ENCODE measurements around the gene EIF4G1. TPM values are rescaled to one million over a fixed set of nuclear protein-coding genes. Genes with fewer than 3 reads are reported as not detected.

The EIF4G1 gene
- total and polyA plus RNA-seq, 2 of the 8 experiments (the other 6 are each of a cell fraction or from before 2014, with no cell fraction given): 318 to 473 TPM

DNA sequence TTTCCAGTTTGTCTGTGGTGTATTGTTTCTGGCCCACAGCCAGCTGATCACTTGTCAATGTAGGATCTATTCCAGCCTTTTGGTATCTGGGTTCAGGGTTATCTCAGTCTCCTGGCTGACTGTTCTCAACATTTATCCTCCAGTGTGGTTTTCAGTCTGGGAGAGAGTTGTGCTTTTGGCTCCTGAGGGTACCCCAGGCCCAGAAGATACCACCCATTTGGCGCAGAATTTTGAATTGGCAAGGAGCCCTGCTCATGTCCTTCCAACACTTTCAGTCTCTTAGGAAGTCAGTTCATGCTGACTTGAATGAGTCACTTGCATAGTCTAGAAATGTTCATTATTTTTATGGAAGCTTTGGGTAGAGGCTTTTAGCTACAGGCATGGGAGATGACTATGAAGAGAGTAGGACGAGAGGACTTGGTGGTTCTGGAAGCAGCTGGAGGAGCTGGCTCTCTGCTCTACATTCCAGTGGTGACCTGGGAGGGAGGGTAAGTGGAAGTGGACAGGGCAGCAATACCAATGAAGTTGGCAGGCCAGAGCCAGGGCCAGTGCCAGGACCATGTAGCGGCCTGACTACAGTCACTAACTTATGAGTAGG, 54.3 kb downstream of the EIF4G1 start:
- Histone ChIP-seq H3K18ac (ENCODE audit: extremely low read depth, low read length) (no peak overlapping the region), H2AK5ac (ENCODE audit: low read depth, low read length) (no peak overlapping the region), H2BK15ac (ENCODE audit: low read length) (no peak overlapping the region), H3K9me3 (ENCODE audit: insufficient read depth in 2 of 2, low read depth in 1 of 2, low read length in 1 of 2) (no peaks in the 10 kb centered on the region), H4K8ac (ENCODE audit: extremely low read depth, insufficient read depth, low read length) (no peak overlapping the region), H2AFZ (ENCODE audit: low read length) (no peak overlapping the region), H3K9ac (replicated peaks in 1 of 4; ENCODE audit: extremely low read depth in 1 of 4, low read depth in 3 of 4, low read length in 3 of 4) (no peak overlapping the region), H3K36me3 (ENCODE audit: control insufficient read depth in 2 of 4, insufficient read depth in 4 of 4, low read length in 3 of 4) (peaks cover 6 to 32% (median 28%) of the 10 kb centered on the region in 4 experiments; a peak in 7 of 8 replicates), H3K4me2 (ENCODE audit: insufficient read depth in 1 of 2, low read depth in 2 of 2, low read length in 2 of 2) (no peak overlapping the region), H2BK120ac (replicated peaks; ENCODE audit: low read depth, low read length) (no peak overlapping the region), H3K4me3 (ENCODE audit: extremely low read depth in 1 of 4, insufficient read depth in 2 of 4, low read depth in 3 of 4, low read length in 4 of 4) (no peak overlapping the region), H2BK12ac (ENCODE audit: low read depth, low read length) (no peak overlapping the region), H3K14ac (ENCODE audit: insufficient read length) (no peak overlapping the region), H3K79me2 (ENCODE audit: control insufficient read depth in 1 of 2, insufficient read depth in 2 of 2, low read length in 2 of 2) (peaks cover 0 to 12% of the 10 kb centered on the region in 2 experiments; a peak in 2 of 4 replicates), H2BK20ac (ENCODE audit: low read length) (no peak overlapping the region), H4K91ac (replicated peaks; ENCODE audit: insufficient read length, low read length) (no peak overlapping the region), H2BK5ac (ENCODE audit: low read depth, low read length) (no peak overlapping the region), H4K20me1 (replicated peaks in 1 of 2; ENCODE audit: control insufficient read depth in 1 of 2, insufficient read depth in 2 of 2, low read length in 2 of 2) (peaks cover 4 to 20% of the 10 kb centered on the region in 2 experiments), H3K56ac (replicated peaks; ENCODE audit: insufficient read length, low read depth, low read length) (no peak overlapping the region), H3K4ac (replicated peaks; ENCODE audit: insufficient read length, low read depth, low read length) (no peak overlapping the region), H3K4me1 (replicated peaks in 1 of 4; ENCODE audit: control insufficient read depth in 3 of 4, insufficient read depth in 4 of 4, low read length in 3 of 4) (peaks cover 0 to 10% (median 6%) of the 10 kb centered on the region in 4 experiments; a peak in 6 of 7 replicates), H3K27ac (ENCODE audit: low read depth, low read length) (no peak overlapping the region), H3K23me2 (ENCODE audit: low read depth, low read length) (peaks cover 2% of the 10 kb centered on the region; the same call in 1 of the 2 replicates), H4K5ac (ENCODE audit: insufficient read length, low read depth, low read length) (no peak overlapping the region), H3K79me1 (ENCODE audit: low read depth, low read length) (0 out of 2 replicates have a peak, but pooled peaks cover 3% of the 10 kb centered on the region), H3K27me3 (replicated peaks in 1 of 4; ENCODE audit: control insufficient read depth in 3 of 4, extremely low read depth in 1 of 4, insufficient read depth in 3 of 4, low read length in 3 of 4) (no peaks in the 10 kb centered on the region), H3K23ac (ENCODE audit: insufficient read length) (no peak overlapping the region)
- ChIA-PET POLR2A (ENCODE audit: partially characterized antibody) (interaction anchor here (0.7 to 2.4 kb wide), 3 partner anchors 21 to 173 kb away, joined by 3 to 12 read pairs (median 3); partner anchors contain the start of gene FAM131A), CTCF (ENCODE audit: partially characterized antibody) (interaction anchor here (0.7 to 11.5 kb wide), 11 partner anchors 8 to 410 kb away, joined by 3 to 223 read pairs (median 5); no protein-coding TSS in a partner anchor)
- WGBS, 2 experiments (ENCODE audit: extremely low coverage in 1 of 2, insufficient coverage in 1 of 2, insufficient read length in 1 of 2, insufficient replicate concordance in 2 of 2, low coverage in 1 of 2, low lambda C conversion rate in 2 of 2, missing lambda C conversion rate in 1 of 2): 94% methylated on average over 3 of the region's 3 CpGs; no CpG with 5 or more reads in 1 of the 2 experiments
- FAIRE-seq (no peak), DNase-seq (ENCODE audit: low read depth in 1 of 2, low spot score in 2 of 2) (no peak)
- TF ChIP-seq POLR2AphosphoS5 (IDR thresholded peaks at IDR 0.05; ENCODE audit: low read depth, low read length) (peak; percentile 56; the same call in 1 of the 2 replicates), TCF12 (IDR thresholded peaks at IDR 0.05; ENCODE audit: low read depth, low read length) (no peak), SAP30 (IDR thresholded peaks at IDR 0.05; ENCODE audit: insufficient read depth, insufficient replicate concordance, low read length) (no peak), SIN3A (conservative IDR thresholded peaks at IDR 0.05 in 1 of 2, IDR thresholded peaks at IDR 0.05 in 1 of 2; ENCODE audit: low read depth in 1 of 2, low read length in 2 of 2) (no peak), JUN (IDR thresholded peaks at IDR 0.05; ENCODE audit: low read depth, low read length) (no peak), GABPA (IDR thresholded peaks at IDR 0.05; ENCODE audit: borderline replicate concordance, insufficient read depth, low read length) (no peak), SIRT6 (IDR thresholded peaks at IDR 0.05; ENCODE audit: low read length) (no peak), CEBPB (IDR thresholded peaks at IDR 0.05; ENCODE audit: low read depth, low read length) (no peak), ZNF274 (IDR thresholded peaks at IDR 0.05; ENCODE audit: borderline replicate concordance, extremely low read depth, low read length) (no peak), TAF7 (optimal IDR thresholded peaks at IDR 0.05; ENCODE audit: borderline replicate concordance, low read depth, low read length) (no peak), POLR2A (IDR thresholded peaks at IDR 0.05; ENCODE audit: control extremely low read depth in 1 of 2, low read depth in 2 of 2, low read length in 2 of 2) (peak in 1 of 2 experiments; percentile 30; a peak in 1 of 3 replicates), SUZ12 (IDR thresholded peaks at IDR 0.05; ENCODE audit: low read length) (no peak)
- TF ChIP-seq, protein P1, sequence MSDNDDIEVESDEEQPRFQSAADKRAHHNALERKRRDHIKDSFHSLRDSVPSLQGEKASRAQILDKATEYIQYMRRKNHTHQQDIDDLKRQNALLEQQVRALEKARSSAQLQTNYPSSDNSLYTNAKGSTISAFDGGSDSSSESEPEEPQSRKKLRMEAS (IDR thresholded peaks at IDR 0.05): no peak

All from H1 (cell line).